HEK293T (cell line): ENCODE results near the gene ENPP1.

Experiments
- CTCF ChIA-PET: fragments of 350-600 bp; formaldehyde crosslinking; extraction: SDS; loops from one replicate; lab custom pipeline; 2021; ENCODE audit warnings: antibody characterized with exemption, inconsistent platforms; lab: Yijun Ruan, JAX
- POLR2A ChIA-PET: fragments of 350-600 bp; formaldehyde crosslinking; extraction: SDS; loops from one replicate; lab custom pipeline; 2020; ENCODE audit warnings: antibody characterized with exemption, inconsistent platforms; lab: Yijun Ruan, JAX
- DNase-seq: peaks from one replicate; pipeline ENCODE4 v3.0.0; 2012; ENCODE audit warnings: mixed read lengths; ENCODE audit errors: extremely low spot score
- ARNT ChIP-seq: fragments of 450-650 bp; IDR thresholded peaks from 2 replicates; pipeline ENCODE4 v1.6.1; 2017; ENCODE audit warnings: mild to moderate bottlenecking
- BHLHE40 ChIP-seq: fragments of 450-650 bp; IDR thresholded peaks from 2 replicates; pipeline ENCODE4 v1.6.1; 2016; ENCODE audit warnings: mild to moderate bottlenecking, moderate library complexity, borderline replicate concordance
- CTBP1 ChIP-seq: fragments of 450-650 bp; IDR thresholded peaks from 2 replicates; pipeline ENCODE4 v1.6.1; 2016; ENCODE audit warnings: borderline replicate concordance
- ELF4 ChIP-seq: fragments of 450-650 bp; IDR thresholded peaks from 2 replicates; pipeline ENCODE4 v1.6.1; 2017; ENCODE audit warnings: antibody characterized with exemption
- FOXA1 ChIP-seq: fragments of 450-650 bp; IDR thresholded peaks from 2 replicates; pipeline ENCODE4 v1.6.1; 2016; ENCODE audit warnings: mild to moderate bottlenecking
- FOXK2 ChIP-seq: fragments of 450-650 bp; IDR thresholded peaks from 2 replicates; pipeline ENCODE4 v1.6.1; 2016; ENCODE audit warnings: mild to moderate bottlenecking
- FOXM1 ChIP-seq: fragments of 450-650 bp; IDR thresholded peaks from 2 replicates; pipeline ENCODE4 v1.6.1; 2017; ENCODE audit warnings: mild to moderate bottlenecking, borderline replicate concordance
- HDGF ChIP-seq: fragments of 450-650 bp; IDR thresholded peaks from 2 replicates; pipeline ENCODE4 v1.6.1; 2017; ENCODE audit warnings: antibody characterized with exemption, borderline replicate concordance
- L3MBTL2 ChIP-seq: fragments of 450-650 bp; conservative IDR thresholded peaks from 2 replicates; pipeline ENCODE4 v1.6.1; 2016; ENCODE audit warnings: mild to moderate bottlenecking
- LEF1 ChIP-seq: fragments of 450-650 bp; IDR thresholded peaks from 2 replicates; pipeline ENCODE4 v1.6.1; 2017; ENCODE audit warnings: mild to moderate bottlenecking, borderline replicate concordance
- NFRKB ChIP-seq: fragments of 450-650 bp; IDR thresholded peaks from 2 replicates; pipeline ENCODE4 v1.6.1; 2016; ENCODE audit warnings: mild to moderate bottlenecking, moderate library complexity
- PKNOX1 ChIP-seq: fragments of 450-650 bp; IDR thresholded peaks from 2 replicates; pipeline ENCODE4 v1.6.1; 2016
- SP1 ChIP-seq: fragments of 450-650 bp; IDR thresholded peaks from 2 replicates; pipeline ENCODE4 v1.6.1; 2017
- SUZ12 ChIP-seq: fragments of 450-650 bp; IDR thresholded peaks from 2 replicates; pipeline ENCODE4 v1.6.1; 2016; ENCODE audit warnings: mild to moderate bottlenecking
- TARDBP ChIP-seq: fragments of 450-650 bp; IDR thresholded peaks from 2 replicates; pipeline ENCODE4 v1.6.1; 2016
- ZNF384 ChIP-seq: fragments of 450-650 bp; IDR thresholded peaks from 2 replicates; pipeline ENCODE4 v1.6.1; 2016

The ENPP1 gene

GRCh38 chr6:131807644-131808459, at the start of gene ENPP1:
Gene ENPP1 (plus strand): TSS chr6:131808020. CDS start chr6:131808036, 16 bp downstream.
- CTCF ChIA-PET = no interaction called here
- DNase-seq = peak; percentile 83
- POLR2A ChIA-PET = no interaction called here
- TF ChIP-seq L3MBTL2 (peak; percentile 84), SP1 (no peak)

GRCh38 chr6:131758920-131759319, 48.9 kb upstream of the ENPP1 start:
- CTCF ChIA-PET = no interaction called here
- TF ChIP-seq FOXM1 (no peak), TARDBP (no peak), SP1 (no peak), FOXK2 (no peak), ARNT (no peak)
- POLR2A ChIA-PET = no interaction called here
- DNase-seq = no peak

GRCh38 chr6:131761060-131761761, 46.6 kb upstream of the ENPP1 start:
- no peak for DNase-seq
- TF ChIP-seq FOXM1 (no peak), ELF4 (no peak)
- CTCF ChIA-PET = no interaction called here
- POLR2A ChIA-PET = no interaction called here

- ChIA-PET POLR2A (no interaction called here), CTCF (no interaction called here)
- TF ChIP-seq ELF4 = no peak
- TF ChIP-seq L3MBTL2 = no peak
- TF ChIP-seq TARDBP = no peak
- TF ChIP-seq NFRKB = no peak
- TF ChIP-seq LEF1 = no peak
- no peak for TF ChIP-seq ZNF384
- no peak for TF ChIP-seq HDGF
- no peak for TF ChIP-seq SP1
- TF ChIP-seq PKNOX1 = no peak
- TF ChIP-seq CTBP1 = no peak
- no peak for TF ChIP-seq FOXK2
- TF ChIP-seq FOXM1 = no peak
- DNase-seq = no peak
These were observed 46.1 kb upstream of the ENPP1 start for GRCh38 chr6:131761762-131762067.

GRCh38 chr6:131762984-131763383, 44.8 kb upstream of the ENPP1 start:
- ChIA-PET CTCF (interaction anchor here (0.6 kb wide), 1 partner anchor 68 kb away, joined by 3 read pairs; no protein-coding TSS in a partner anchor), POLR2A (no interaction called here)
- DNase-seq = no peak
- no peak for TF ChIP-seq FOXK2
- TF ChIP-seq FOXM1 = no peak
- no peak for TF ChIP-seq NFRKB
- no peak for TF ChIP-seq BHLHE40
- TF ChIP-seq L3MBTL2 = no peak
- no peak for TF ChIP-seq TARDBP
- no peak for TF ChIP-seq CTBP1
- TF ChIP-seq FOXA1 = no peak
- TF ChIP-seq ELF4 = no peak
- TF ChIP-seq ARNT = no peak
- TF ChIP-seq HDGF = no peak
- no peak for TF ChIP-seq SUZ12
- TF ChIP-seq SP1 = no peak
- TF ChIP-seq ZNF384 = no peak

GRCh38 chr6:131763749-131764148, 44.1 kb upstream of the ENPP1 start:
- ChIA-PET POLR2A (no interaction called here), CTCF (interaction anchor here (0.6 kb wide), 1 partner anchor 68 kb away, joined by 3 read pairs; no protein-coding TSS in a partner anchor)
- DNase-seq = no peak
- TF ChIP-seq NFRKB = no peak
- TF ChIP-seq SUZ12 = no peak

GRCh38 chr6:131764350-131764749, 43.5 kb upstream of the ENPP1 start:
- ChIA-PET CTCF (no interaction called here), POLR2A (no interaction called here)
- no peak for TF ChIP-seq FOXA1
- no peak for TF ChIP-seq ARNT
- no peak for TF ChIP-seq TARDBP
- TF ChIP-seq FOXK2 = no peak
- no peak for TF ChIP-seq CTBP1
- no peak for TF ChIP-seq BHLHE40
- TF ChIP-seq SUZ12 = no peak
- no peak for TF ChIP-seq L3MBTL2
- TF ChIP-seq FOXM1 = no peak
- TF ChIP-seq NFRKB = no peak
- no peak for TF ChIP-seq SP1
- DNase-seq = no peak
